Astrocyte of the spinal cord (primary cell): Measurements from ENCODE around the gene BCCIP.

Experiments used
- DNase-seq: peaks from one replicate; pipeline ENCODE4 v3.0.0; 2011; ENCODE audit warnings: low read depth, low spot score
- H3K4me3 ChIP-seq: 2 replicates; pipeline ENCODE4 v1.5.1; 2011; ENCODE audit warnings: low read depth, mild to moderate bottlenecking, low read length, moderate library complexity
- in situ Hi-C: cut with HindIII; loops from 2 replicates; pipeline ENCODE4 v1.10.0; 2017; ENCODE audit warnings: low sequenced_read_pairs
- TF ChIP-seq, protein P1 (sequence below): IDR thresholded peaks from 2 replicates; pipeline ENCODE4 v1.5.1; 2012; ENCODE audit warnings: low read depth, mild to moderate bottlenecking, low read length, inconsistent platforms

The BCCIP gene

DNA sequence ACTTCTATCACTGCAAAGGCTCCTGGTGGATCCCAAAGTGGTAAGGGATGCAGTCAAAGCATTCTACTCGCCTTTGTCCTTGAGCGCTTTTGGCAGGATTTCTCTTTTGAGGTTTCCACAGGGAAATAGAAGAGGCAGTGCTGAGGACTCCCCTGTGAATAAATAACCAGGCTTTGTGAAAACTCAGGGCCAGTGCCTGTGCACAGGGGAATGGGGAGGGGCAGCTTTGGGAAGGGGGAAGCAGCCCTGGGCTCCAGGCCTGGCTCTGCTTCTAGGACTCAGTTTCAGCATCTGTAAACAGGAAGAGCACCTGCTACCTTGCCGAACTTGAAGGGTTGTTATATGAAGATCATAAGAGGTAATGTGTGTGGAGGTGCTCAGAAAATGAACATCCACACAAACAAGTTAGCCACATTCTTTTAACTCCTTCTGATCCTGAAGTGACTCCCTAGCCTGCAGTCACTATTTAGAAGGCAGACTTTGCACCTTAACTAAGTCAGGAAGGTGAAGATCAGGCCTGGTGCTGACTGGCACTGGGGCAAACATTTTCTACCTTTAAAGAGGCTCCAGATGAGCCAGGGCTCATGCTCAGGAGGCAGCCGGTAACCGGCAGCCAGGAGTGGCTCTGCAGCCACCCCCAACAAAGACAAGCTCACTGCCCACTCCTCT, 25.2 kb upstream of the BCCIP start:
- in situ Hi-C loops: no loop called here
- DNase-seq: no peak
- TF ChIP-seq, protein P1, sequence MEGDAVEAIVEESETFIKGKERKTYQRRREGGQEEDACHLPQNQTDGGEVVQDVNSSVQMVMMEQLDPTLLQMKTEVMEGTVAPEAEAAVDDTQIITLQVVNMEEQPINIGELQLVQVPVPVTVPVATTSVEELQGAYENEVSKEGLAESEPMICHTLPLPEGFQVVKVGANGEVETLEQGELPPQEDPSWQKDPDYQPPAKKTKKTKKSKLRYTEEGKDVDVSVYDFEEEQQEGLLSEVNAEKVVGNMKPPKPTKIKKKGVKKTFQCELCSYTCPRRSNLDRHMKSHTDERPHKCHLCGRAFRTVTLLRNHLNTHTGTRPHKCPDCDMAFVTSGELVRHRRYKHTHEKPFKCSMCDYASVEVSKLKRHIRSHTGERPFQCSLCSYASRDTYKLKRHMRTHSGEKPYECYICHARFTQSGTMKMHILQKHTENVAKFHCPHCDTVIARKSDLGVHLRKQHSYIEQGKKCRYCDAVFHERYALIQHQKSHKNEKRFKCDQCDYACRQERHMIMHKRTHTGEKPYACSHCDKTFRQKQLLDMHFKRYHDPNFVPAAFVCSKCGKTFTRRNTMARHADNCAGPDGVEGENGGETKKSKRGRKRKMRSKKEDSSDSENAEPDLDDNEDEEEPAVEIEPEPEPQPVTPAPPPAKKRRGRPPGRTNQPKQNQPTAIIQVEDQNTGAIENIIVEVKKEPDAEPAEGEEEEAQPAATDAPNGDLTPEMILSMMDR: no peak
- H3K4me3 ChIP-seq: no peak overlapping the region

DNA sequence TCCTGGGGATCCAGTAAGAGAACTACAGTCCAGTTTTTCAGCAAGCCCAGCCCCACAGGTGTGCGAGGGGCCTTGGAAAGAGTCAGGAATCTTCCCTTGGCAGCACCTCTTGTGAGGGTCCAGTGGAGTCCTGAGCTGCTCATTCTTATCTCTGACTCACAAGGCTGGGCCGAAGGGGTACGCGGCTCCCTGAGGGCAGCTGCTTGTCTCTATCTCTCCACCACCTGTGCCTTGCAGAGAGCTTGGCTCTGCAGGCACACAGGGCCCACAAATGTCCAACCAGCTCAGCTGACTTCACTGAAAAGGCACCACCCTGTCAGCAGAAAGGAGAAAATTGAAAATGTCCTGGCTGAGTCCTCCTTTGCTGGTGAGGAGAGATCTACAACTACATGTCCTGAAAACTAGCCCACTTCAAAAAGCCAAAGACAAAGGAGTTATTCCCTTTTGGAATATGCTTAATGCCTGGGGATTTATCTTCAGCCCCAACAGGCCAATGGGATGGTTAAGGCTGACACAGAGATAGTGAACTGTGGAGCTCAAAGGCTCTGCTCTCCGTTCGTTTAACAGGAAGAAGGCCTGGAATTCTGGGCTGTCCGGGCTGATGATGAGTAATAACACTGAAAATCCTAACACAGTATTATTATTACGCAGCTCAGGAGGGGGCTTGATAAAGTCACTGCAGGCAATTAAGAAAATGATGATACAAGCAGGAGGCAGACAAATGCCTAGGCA, 23.7 kb upstream of the BCCIP start:
- no peak for DNase-seq
- in situ Hi-C loops: no loop called here
- no peak overlapping the region for H3K4me3 ChIP-seq
- TF ChIP-seq, protein P1: no peak

DNA sequence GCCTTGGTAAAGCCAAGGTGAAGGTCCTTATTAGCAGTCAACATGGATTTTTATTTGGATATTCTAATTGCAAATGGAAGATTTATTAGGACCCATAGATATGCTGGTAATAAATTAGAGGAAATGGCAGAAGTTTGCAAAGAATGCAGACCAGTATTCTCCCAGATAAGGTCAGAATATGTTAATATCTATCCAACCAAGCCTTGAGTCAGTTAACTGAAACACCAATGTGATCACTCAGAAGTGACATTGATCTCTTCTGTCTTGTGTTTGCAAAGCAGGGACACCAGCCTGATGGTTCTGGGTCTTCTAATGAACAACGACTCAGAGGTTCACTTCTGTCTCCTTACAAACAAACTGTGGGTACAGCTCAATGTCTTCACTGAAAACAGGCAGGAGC, 21.8 kb upstream of the BCCIP start:
- in situ Hi-C loops: no loop called here
- H3K4me3 ChIP-seq: no peak overlapping the region
- DNase-seq: no peak
- TF ChIP-seq, protein P1: no peak

DNA sequence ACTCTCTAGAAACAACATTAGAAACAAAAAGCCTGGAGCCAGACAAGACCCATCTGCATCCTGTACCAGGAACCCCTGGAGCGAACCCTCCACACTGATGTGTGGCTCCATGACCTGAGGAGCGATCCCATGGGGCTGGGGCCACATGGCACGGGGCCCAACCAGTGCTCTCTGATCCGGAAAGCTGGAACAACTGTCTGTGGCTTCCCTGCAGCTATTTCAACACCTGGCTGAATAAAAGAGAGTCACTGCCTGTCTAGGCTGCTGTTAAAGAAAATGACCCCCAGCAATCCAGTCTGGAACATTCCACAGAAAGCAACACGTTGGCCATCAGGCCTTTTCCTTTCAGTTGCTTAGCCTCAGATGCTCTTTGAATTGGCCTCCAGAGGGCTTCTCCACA, 21.2 kb upstream of the BCCIP start:
- DNase-seq: no peak
- in situ Hi-C loops: no loop called here
- TF ChIP-seq, protein P1: no peak
- H3K4me3 ChIP-seq: no peak overlapping the region

DNA sequence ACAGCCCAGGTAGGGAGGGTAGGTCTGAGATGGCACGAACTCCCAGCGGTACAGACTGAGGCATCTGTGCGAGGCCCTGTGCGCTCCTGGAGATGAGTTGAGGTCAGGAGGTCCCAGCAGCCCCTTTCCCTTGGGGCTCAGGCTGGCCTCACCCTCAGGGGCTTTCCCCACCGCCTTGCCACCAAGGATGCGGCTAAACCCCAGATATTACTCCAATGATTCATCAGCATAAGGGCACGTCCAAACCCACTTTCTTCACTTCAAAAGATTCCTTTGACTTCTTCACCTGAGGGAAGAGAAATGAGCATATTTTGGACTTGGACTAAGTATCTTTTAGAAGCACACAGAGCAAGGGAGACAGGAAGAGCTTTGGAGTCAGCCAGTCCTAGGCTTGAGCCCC, 20.6 kb upstream of the BCCIP start:
- H3K4me3 ChIP-seq: no peak overlapping the region
- in situ Hi-C loops: no loop called here
- no peak for DNase-seq
- TF ChIP-seq, protein P1: no peak

DNA sequence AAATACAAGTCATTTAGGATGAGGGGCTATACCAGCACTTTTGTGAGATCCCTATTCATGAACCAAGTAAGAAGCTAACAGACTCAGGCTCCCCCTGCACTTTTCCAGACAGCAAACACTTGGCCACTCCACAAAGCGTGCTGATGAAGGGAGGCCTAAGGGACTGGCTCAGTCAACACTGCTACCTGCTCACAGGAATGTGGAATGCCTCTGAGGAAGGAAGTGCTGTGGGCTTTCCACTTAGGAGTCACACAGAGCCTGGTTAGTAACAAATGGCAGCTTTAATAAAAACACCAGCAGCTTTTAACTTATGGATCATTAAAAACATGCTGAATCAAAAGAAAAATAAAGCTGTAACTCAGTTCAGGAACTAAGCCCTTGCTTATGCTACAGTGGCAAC, 15.3 kb upstream of the BCCIP start:
- TF ChIP-seq, protein P1: no peak
- in situ Hi-C loops: no loop called here
- DNase-seq: no peak
- no peak overlapping the region for H3K4me3 ChIP-seq
